ENCODE measurements around the gene ATP13A4.

The ATP13A4 gene

DNA sequence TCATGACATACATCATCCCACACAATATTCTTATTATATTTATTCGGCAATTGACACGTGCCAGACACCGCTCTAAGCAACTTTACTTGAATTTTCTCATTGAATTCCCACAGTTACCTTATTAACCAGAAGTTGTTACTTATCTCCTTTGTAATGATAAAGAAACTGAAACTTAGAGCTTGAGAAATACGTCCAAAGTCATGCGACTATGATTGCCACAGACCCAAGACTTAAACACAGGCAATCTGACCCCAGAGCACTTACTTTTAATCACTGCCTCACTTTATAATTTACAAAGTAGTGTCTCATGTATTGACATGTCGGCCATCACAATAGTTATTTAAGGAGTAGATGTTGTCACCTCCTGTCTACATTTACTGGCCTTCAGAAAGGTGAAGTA is 64.7 kb downstream of the ATP13A4 start:
- TF ChIP-seq GABPA (IDR thresholded peaks at IDR 0.05; ENCODE audit: low read depth) (no peak), SPI1 (IDR thresholded peaks at IDR 0.05; ENCODE audit: borderline replicate concordance, low read depth) (no peak), POLR2AphosphoS5 (IDR thresholded peaks at IDR 0.05; ENCODE audit: low read depth) (no peak)
- TF ChIP-seq, protein P1, sequence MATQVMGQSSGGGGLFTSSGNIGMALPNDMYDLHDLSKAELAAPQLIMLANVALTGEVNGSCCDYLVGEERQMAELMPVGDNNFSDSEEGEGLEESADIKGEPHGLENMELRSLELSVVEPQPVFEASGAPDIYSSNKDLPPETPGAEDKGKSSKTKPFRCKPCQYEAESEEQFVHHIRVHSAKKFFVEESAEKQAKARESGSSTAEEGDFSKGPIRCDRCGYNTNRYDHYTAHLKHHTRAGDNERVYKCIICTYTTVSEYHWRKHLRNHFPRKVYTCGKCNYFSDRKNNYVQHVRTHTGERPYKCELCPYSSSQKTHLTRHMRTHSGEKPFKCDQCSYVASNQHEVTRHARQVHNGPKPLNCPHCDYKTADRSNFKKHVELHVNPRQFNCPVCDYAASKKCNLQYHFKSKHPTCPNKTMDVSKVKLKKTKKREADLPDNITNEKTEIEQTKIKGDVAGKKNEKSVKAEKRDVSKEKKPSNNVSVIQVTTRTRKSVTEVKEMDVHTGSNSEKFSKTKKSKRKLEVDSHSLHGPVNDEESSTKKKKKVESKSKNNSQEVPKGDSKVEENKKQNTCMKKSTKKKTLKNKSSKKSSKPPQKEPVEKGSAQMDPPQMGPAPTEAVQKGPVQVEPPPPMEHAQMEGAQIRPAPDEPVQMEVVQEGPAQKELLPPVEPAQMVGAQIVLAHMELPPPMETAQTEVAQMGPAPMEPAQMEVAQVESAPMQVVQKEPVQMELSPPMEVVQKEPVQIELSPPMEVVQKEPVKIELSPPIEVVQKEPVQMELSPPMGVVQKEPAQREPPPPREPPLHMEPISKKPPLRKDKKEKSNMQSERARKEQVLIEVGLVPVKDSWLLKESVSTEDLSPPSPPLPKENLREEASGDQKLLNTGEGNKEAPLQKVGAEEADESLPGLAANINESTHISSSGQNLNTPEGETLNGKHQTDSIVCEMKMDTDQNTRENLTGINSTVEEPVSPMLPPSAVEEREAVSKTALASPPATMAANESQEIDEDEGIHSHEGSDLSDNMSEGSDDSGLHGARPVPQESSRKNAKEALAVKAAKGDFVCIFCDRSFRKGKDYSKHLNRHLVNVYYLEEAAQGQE (IDR thresholded peaks at IDR 0.05; ENCODE audit: insufficient replicate concordance, low read depth) = no peak
- TF ChIP-seq, protein P2, sequence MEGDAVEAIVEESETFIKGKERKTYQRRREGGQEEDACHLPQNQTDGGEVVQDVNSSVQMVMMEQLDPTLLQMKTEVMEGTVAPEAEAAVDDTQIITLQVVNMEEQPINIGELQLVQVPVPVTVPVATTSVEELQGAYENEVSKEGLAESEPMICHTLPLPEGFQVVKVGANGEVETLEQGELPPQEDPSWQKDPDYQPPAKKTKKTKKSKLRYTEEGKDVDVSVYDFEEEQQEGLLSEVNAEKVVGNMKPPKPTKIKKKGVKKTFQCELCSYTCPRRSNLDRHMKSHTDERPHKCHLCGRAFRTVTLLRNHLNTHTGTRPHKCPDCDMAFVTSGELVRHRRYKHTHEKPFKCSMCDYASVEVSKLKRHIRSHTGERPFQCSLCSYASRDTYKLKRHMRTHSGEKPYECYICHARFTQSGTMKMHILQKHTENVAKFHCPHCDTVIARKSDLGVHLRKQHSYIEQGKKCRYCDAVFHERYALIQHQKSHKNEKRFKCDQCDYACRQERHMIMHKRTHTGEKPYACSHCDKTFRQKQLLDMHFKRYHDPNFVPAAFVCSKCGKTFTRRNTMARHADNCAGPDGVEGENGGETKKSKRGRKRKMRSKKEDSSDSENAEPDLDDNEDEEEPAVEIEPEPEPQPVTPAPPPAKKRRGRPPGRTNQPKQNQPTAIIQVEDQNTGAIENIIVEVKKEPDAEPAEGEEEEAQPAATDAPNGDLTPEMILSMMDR (IDR thresholded peaks at IDR 0.05; ENCODE audit: insufficient read depth, low read length) = no peak
- no peak overlapping the region for H3K4me3 ChIP-seq (replicated peaks; ENCODE audit: insufficient read depth, low read length)
- peaks cover 7% of the 10 kb centered on the region for H3K27me3 ChIP-seq (ENCODE audit: insufficient read depth, poor library complexity, severe bottlenecking)
- H3K27ac ChIP-seq (replicated peaks) = no peak overlapping the region
- no peak for DNase-seq (ENCODE audit: low read depth in 1 of 2, low spot score in 1 of 2)

DNA sequence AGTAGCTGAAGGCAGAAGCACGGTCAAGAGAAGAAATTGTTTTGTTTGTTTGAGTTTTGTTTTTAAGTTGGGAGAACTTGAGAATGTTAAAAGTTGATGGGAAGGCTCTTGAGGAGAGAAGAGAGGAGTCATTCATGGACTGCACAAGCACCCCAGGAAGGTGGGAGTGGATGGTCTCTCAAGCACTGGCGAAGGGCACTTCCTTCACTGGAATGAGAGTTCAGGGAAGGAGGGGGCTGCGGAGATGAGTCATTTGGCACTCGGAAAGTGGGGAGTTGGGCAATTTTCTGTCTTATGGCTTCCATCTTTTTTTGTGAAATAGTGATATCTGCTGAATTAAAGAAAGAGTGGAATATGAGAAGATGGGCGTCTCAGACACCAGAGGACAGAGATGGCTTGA is 66.0 kb downstream of the ATP13A4 start:
- no peak overlapping the region for H3K4me3 ChIP-seq (replicated peaks; ENCODE audit: insufficient read depth, low read length)
- no peak for DNase-seq (ENCODE audit: low read depth in 1 of 2, low spot score in 1 of 2)
- no peak for TF ChIP-seq GABPA (IDR thresholded peaks at IDR 0.05; ENCODE audit: low read depth)
- TF ChIP-seq, protein P1 (IDR thresholded peaks at IDR 0.05; ENCODE audit: insufficient replicate concordance, low read depth) = no peak
- no peak for TF ChIP-seq SPI1 (IDR thresholded peaks at IDR 0.05; ENCODE audit: borderline replicate concordance, low read depth)
- TF ChIP-seq, protein P2 (IDR thresholded peaks at IDR 0.05; ENCODE audit: insufficient read depth, low read length) = no peak
- no peak for TF ChIP-seq POLR2AphosphoS5 (IDR thresholded peaks at IDR 0.05; ENCODE audit: low read depth)
- H3K27me3 ChIP-seq (ENCODE audit: insufficient read depth, poor library complexity, severe bottlenecking) = peaks cover 7% of the 10 kb centered on the region
- no peak overlapping the region for H3K27ac ChIP-seq (replicated peaks)

DNA sequence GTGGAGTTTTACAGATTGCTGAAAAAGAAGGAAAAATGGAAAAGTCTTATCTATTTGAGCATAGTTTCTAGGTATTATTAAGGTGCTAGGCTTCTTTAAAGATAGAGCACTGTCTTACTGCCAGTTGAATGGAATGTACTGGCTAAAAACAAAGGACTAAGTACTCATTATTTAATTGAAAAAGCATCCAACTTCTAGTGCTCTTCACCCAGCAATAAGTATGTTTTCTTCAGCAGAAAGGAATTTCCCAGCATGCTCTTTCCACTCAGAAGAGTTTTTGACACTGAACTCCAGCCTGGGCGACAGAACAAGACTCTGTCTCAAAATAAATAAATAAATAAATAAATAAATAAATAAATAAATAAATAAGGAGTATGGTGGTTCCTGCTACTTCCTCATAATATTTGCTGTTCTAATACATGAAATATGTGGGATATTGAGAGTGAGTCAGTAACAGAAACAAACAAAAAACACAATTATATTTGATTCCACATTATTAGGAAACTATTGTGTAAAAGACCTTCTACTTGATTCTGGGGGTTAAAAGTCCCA is 70.6 kb downstream of the ATP13A4 start:
- DNase-seq (ENCODE audit: low read depth in 1 of 2, low spot score in 1 of 2) = no peak
- peaks cover 2% of the 10 kb centered on the region for H3K27me3 ChIP-seq (ENCODE audit: insufficient read depth, poor library complexity, severe bottlenecking)
- TF ChIP-seq POLR2AphosphoS5 (IDR thresholded peaks at IDR 0.05; ENCODE audit: low read depth) (no peak), SPI1 (IDR thresholded peaks at IDR 0.05; ENCODE audit: borderline replicate concordance, low read depth) (no peak), GABPA (IDR thresholded peaks at IDR 0.05; ENCODE audit: low read depth) (no peak)
- TF ChIP-seq, protein P1 (IDR thresholded peaks at IDR 0.05; ENCODE audit: insufficient replicate concordance, low read depth) = no peak
- TF ChIP-seq, protein P2 (IDR thresholded peaks at IDR 0.05; ENCODE audit: insufficient read depth, low read length) = no peak
- no peak overlapping the region for H3K4me3 ChIP-seq (replicated peaks; ENCODE audit: insufficient read depth, low read length)
- no peak overlapping the region for H3K27ac ChIP-seq (replicated peaks)
